Measurements from ENCODE around the gene IRX3. TPM values are rescaled to one million over a fixed set of nuclear protein-coding genes. Genes with fewer than 3 reads are reported as not detected.
"Not testable (repeated sequence)": the region's sequence is repeated elsewhere in the genome, so short reads cannot be mapped to it uniquely, and the experiment has no call there.

Gene IRX3
- total RNA-seq, 2 donors from 2014 or later = 15.6 to 16.4 TPM

DNA sequence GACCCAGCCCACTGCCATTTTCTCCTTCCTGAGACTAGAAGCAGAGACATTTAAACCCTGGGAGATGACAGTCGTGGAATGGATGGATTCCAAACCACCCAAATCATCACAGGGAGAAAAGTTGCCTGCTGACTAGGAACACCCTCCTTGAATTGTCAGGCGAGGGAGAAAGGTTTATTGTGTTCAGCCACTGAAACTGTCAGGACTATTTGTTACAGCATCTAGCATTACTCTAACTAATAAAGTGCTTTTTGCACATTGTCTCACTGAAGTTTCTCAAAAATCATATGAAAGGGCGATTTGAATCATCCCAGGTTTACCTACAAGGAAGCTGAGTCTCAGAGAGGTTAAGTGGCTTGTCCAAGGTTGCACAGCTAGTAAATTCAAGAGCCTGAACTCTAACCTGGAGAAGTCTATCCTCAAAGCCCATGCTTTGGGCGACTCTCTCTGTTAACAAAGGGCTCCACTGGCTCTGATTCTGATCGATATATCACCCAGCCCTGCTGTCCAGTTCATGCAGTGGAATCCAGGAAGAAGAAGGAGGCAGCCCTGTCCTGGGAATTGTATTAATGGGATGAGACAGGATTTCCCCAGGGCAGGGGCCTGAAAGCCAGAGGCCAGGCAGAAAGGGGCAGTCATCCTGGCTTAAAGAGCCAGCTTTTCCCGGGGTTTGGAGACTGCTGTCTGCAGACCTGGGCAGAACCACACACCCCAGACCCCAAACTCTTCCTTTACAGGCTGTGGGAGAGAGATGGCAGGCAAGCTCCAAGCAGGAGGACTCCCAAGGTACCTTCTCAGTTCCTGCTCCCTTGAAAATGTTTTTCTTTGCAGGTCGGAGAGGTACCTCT, 37.5 kb downstream of the IRX3 start:
- Mint-ChIP-seq H3K36me3 (ENCODE audit: low read depth) (no peaks in the 10 kb centered on the region), H3K27me3 (ENCODE audit: insufficient read depth) (no peaks in the 10 kb centered on the region), H3K27ac (no peak overlapping the region), H3K4me1 (peaks cover 13% of the 10 kb centered on the region), H3K4me3 (no peak overlapping the region), H3K9me3 (peaks cover 2% of the 10 kb centered on the region)
- Histone ChIP-seq H3K4me1 (ENCODE audit: control insufficient read depth, insufficient read depth, low read length) (peaks cover 4% of the 10 kb centered on the region), H3K36me3 (ENCODE audit: control insufficient read depth, insufficient read depth, low read length) (no peaks in the 10 kb centered on the region), H3K27me3 (ENCODE audit: control insufficient read depth, insufficient read depth, low read length, poor library complexity, severe bottlenecking) (no peaks in the 10 kb centered on the region), H3K9ac (ENCODE audit: extremely low read depth, low read length, poor library complexity, severe bottlenecking) (no peak overlapping the region), H3K9me3 (ENCODE audit: control insufficient read depth, low read length) (peaks cover 5% of the 10 kb centered on the region), H3K27ac (ENCODE audit: low read depth, low read length) (no peak overlapping the region), H3K4me3 (ENCODE audit: low read length) (no peak overlapping the region)
- TF ChIP-seq, protein P1, sequence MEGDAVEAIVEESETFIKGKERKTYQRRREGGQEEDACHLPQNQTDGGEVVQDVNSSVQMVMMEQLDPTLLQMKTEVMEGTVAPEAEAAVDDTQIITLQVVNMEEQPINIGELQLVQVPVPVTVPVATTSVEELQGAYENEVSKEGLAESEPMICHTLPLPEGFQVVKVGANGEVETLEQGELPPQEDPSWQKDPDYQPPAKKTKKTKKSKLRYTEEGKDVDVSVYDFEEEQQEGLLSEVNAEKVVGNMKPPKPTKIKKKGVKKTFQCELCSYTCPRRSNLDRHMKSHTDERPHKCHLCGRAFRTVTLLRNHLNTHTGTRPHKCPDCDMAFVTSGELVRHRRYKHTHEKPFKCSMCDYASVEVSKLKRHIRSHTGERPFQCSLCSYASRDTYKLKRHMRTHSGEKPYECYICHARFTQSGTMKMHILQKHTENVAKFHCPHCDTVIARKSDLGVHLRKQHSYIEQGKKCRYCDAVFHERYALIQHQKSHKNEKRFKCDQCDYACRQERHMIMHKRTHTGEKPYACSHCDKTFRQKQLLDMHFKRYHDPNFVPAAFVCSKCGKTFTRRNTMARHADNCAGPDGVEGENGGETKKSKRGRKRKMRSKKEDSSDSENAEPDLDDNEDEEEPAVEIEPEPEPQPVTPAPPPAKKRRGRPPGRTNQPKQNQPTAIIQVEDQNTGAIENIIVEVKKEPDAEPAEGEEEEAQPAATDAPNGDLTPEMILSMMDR (conservative IDR thresholded peaks at IDR 0.05) = no peak
- WGBS, 2 experiments (ENCODE audit: insufficient coverage in 1 of 2, insufficient read length in 1 of 2) = 90 to 91% methylated on average over 6 to 7 of the region's 7 CpGs
- no peak for DNase-seq

DNA sequence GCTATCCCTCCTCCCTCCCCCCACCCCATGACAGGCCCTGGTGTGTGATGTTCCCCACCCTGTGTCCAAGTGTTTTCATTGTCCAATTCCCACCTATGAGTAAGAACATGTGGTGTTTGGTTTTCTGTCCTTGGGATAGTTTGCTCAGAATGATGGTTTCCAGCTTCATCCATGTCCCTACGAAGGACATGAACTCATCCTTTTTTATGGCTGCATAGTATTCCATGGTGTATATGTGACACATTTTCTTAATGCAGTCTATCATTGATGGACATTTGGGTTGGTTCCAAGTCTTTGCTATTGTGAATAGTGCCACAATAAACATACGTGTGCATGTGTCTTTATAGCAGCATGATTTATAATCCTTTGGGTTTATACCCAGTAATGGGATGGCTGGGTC, 38.9 kb downstream of the IRX3 start:
- not testable (repeated sequence) for H3K27ac ChIP-seq (ENCODE audit: low read depth, low read length); H3K9me3 Mint-ChIP-seq; H3K9ac ChIP-seq (ENCODE audit: extremely low read depth, low read length, poor library complexity, severe bottlenecking); H3K4me3 ChIP-seq (ENCODE audit: low read length); H3K27ac Mint-ChIP-seq; H3K27me3 Mint-ChIP-seq (ENCODE audit: insufficient read depth); H3K4me3 Mint-ChIP-seq; H3K36me3 Mint-ChIP-seq (ENCODE audit: low read depth); H3K27me3 ChIP-seq (ENCODE audit: control insufficient read depth, insufficient read depth, low read length, poor library complexity, severe bottlenecking); H3K4me1 ChIP-seq (ENCODE audit: control insufficient read depth, insufficient read depth, low read length); DNase-seq; H3K9me3 ChIP-seq (ENCODE audit: control insufficient read depth, low read length); H3K36me3 ChIP-seq (ENCODE audit: control insufficient read depth, insufficient read depth, low read length)
- WGBS, 2 experiments (ENCODE audit: insufficient coverage in 1 of 2, insufficient read length in 1 of 2) = 100% methylated on average over 1 of the region's 2 CpGs; no CpG with 5 or more reads in 1 of the 2 experiments
- peaks cover 15% of the 10 kb centered on the region for H3K4me1 Mint-ChIP-seq

DNA sequence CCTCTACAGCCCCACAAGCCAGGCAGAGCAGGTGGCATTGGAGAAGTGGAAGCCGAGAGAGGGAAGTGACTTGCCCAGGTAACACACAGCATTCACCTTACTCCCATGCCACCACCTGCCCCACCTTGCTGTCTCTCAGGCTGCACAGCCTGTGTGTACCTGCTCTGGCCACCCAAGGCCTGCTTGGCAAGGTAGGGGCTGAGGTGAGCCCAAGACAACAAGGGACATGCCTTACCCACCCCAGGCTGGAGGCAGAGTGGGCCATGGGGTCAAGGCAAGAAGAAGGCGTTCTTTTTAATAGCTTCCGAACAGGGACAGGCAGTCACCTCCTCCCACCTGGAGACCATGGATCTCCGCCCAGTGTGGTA, 40.1 kb downstream of the IRX3 start:
- peaks cover 15% of the 10 kb centered on the region for H3K4me1 Mint-ChIP-seq

More for the DNA sequence above, 40.1 kb downstream of the IRX3 start:
- peaks cover 2% of the 10 kb centered on the region for H3K9me3 Mint-ChIP-seq
- H3K4me3 Mint-ChIP-seq = no peak overlapping the region
- no peak overlapping the region for H3K27ac Mint-ChIP-seq
- WGBS, 2 experiments (ENCODE audit: insufficient coverage in 1 of 2, insufficient read length in 1 of 2) = 93 to 100% methylated on average over 3 to 4 of the region's 4 CpGs
- H3K36me3 Mint-ChIP-seq (ENCODE audit: low read depth) = no peaks in the 10 kb centered on the region
- Histone ChIP-seq H3K9me3 (ENCODE audit: control insufficient read depth, low read length) (peaks cover 5% of the 10 kb centered on the region), H3K27me3 (ENCODE audit: control insufficient read depth, insufficient read depth, low read length, poor library complexity, severe bottlenecking) (no peaks in the 10 kb centered on the region), H3K27ac (ENCODE audit: low read depth, low read length) (no peak overlapping the region), H3K36me3 (ENCODE audit: control insufficient read depth, insufficient read depth, low read length) (no peaks in the 10 kb centered on the region), H3K9ac (ENCODE audit: extremely low read depth, low read length, poor library complexity, severe bottlenecking) (no peak overlapping the region), H3K4me3 (ENCODE audit: low read length) (no peak overlapping the region), H3K4me1 (ENCODE audit: control insufficient read depth, insufficient read depth, low read length) (peaks cover 4% of the 10 kb centered on the region)
- H3K27me3 Mint-ChIP-seq (ENCODE audit: insufficient read depth) = no peaks in the 10 kb centered on the region
- TF ChIP-seq, protein P1 (conservative IDR thresholded peaks at IDR 0.05) = no peak
- no peak for DNase-seq
